DMS114 treated with DMSO at 0.1 percent for 48 hours (cell line): ENCODE measurements around the gene CBARP.

Source experiments
- DNase-seq: peaks from one replicate; lab custom pipeline; 2025; ENCODE audit not compliant: unreplicated experiment; lab: John Stamatoyannopoulos, UW

CBARP gene

GRCh38 chr19:1227304-1228054, 10.3 kb downstream of the CBARP start:
- no peak for DNase-seq

GRCh38 chr19:1226522-1227303, 11.1 kb downstream of the CBARP start:
- no peak for DNase-seq

DNA sequence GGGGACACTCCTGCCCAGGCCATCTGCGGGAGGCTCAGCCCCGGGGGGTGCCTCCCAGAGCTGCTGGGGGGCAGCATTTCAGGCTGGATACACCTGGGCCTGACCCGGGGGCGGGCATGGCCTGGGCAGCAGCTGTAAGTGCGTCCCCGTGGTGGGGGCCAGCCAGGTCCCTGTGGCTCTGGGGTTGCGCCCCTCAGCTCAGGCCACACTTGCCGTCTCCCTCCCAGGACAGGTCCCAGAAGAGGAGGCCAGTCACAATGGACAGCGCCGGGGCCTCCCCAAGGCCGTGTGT, 11.6 kb downstream of the CBARP start:
- DNase-seq = no peak

- DNase-seq = no peak
These were observed 12.2 kb downstream of the CBARP start for GRCh38 chr19:1225440-1226226.

DNA sequence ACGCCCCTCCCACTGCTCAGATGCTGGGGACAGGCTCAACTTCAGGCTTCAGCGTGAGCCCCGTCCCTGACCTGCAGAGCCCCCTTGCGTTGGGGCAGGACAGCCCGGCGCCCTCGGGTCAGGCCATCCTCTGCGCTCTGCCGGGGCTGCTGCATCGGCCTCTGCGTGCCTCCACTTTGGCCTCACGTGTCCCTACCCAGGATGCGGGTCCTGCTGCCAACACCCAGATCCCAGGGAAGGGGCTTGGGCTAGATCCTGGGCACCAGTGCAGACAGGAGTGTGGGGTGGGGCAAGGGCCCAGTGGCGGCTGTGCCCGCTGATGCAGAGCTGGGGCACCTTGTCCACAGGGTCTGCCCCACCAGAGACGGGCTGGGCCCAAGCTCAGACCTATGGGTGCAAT, 13.0 kb downstream of the CBARP start:
- DNase-seq = no peak

DNA sequence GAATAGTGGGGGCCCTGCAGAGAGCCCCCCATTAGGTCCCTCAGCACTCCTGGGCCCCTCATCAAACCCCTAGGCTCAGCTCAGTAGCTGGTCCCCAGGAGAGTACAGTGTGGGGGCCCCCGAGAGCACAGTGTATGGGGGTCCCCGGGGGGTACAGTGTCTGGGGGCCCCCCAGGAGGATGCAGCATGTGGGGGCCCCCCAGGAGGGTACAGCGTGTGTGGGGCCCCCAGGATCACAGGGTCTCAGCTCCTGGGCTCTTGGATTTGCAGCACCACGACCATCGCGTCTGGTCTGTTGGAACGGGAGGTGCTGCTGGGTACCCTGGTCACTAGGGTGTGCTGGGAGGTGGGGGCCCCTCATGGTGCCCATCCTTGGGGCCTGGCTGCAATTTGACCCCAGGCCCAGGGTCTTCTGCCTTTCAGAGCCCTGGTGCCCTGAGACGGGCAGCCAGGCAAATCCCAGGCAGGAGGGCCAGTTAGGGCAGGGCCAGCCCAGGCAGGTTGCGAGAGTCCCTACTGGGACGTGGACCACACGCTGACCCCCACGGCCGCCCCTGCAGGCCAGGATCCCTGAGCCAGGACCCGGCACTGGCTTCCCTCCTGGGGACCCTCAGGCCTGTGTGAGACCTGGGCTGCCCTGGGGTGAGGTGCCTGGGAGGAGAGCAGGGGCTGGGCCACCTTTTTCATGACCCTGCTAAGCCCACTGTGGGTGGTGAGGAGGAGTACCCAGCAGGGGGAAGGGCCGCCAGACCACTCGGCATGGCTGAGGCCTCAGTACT, 13.6 kb downstream of the CBARP start:
- DNase-seq = no peak

- no peak for DNase-seq
These were observed 14.6 kb downstream of the CBARP start for GRCh38 chr19:1223018-1223855.

DNA sequence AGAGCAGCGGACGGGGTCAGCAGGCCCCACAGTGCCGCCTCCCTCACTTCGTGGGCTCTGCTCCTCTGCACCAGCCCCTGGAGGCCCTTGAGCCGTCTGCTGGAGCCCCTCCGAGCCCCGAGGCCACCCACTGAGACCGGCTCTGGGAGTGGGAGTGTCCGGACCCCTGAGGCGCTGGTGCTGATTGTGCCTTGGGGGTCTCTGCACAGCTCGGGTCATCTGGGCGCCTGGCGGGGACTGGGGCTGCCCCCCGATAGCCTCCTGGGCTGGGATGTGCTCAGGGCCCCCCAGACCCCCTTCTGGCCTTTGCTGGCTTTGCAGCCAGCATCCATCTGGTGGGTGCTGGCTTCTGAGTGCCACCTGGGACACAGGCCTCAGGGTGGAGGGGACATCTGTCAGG, 15.4 kb downstream of the CBARP start:
- DNase-seq = no peak

DNA sequence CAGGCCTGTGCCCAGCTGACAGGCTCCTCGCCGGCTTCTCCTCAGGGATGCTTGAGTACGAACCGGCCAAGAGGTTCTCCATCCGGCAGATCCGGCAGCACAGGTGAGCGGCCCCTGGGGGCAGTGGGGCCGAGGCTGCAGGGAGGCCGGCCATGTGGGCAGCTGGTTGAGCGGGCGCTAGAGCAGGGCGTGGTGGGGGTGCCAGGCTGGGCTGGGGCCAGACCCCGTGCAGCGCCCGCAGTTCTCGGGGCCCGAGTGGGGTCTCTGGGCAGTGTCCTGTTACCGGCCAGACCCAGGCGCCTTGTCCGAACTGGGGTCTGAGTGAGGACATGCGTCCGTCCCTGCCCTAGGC, 15.9 kb downstream of the CBARP start:
- DNase-seq = no peak

DNA sequence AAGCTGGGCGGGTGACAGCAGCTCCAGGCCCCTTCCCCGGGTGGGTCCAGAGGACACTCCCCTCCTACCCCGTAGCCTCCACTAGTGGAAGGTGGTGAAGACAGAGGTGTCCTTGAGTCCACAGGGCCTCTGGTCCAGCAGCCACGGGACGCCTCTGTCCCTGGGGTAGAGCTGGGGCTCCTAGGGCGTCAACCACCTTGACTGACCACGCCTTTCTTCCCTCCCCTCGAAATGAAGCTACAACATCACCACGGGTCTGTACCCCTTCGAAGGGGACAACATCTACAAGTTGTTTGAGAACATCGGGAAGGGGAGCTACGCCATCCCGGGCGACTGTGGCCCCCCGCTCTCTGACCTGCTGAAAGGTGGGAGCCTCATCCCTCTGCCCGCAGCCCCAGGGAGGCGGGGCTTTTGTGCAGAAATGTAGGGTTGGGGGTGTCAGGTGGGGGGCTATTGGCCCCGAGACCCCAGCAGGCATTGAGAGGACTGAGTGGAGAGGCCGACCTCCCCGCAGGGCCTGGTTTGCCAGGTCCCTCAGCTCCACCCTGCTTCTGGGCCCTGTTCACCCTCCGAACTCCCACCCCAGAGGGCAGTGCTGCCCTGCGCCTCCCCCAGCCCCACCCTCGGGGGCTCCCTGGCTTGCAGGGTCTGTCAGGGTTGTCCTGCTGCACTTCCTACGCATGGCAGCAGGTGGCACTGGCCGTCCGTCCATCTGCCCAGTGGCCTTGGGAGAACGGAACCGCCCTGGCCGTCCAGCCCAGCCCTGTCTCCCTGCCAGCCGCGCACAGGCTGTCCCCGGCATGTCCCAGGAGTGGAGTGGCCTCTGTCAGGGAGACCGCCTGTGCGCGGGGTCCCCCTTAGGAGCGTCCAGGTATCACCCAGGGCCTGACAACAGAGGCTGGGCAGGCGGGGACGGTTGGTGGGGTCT, 16.6 kb downstream of the CBARP start:
- no peak for DNase-seq

- DNase-seq = no peak
These were observed 17.3 kb downstream of the CBARP start for GRCh38 chr19:1220477-1220930.

DNA sequence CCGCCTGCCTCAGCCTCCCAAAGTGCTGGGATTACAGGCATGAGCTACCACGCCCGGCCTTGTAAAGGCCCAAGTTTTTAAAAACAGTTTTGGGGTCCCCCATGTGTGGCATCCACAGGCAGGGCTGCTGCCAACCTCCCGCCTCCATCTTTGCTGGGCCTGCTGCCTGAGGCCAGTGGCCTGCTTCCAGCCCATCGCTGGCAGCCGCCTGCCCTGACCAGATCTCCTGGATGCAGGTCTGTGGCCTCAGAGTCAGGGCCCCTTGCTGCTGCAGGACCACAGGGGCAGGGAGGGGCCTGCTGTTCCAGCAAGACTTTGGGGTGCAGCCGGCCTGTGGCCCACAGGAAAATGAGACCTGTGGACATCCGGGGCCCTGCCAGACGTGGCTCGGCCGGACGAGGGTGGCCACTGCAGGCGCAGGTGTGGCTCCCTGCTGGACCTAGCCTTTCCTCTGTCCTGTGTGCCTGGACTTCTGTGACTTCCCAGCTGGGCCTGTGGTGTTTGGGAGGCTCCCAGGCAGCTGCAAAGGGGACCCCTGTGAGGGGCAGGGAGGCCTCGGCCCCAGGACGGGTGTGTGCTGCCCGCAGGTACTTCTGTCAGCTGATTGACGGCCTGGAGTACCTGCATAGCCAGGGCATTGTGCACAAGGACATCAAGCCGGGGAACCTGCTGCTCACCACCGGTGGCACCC, 17.9 kb downstream of the CBARP start:
- no peak for DNase-seq

GRCh38 chr19:1218751-1219567, 18.8 kb downstream of the CBARP start:
- DNase-seq = no peak

DNA sequence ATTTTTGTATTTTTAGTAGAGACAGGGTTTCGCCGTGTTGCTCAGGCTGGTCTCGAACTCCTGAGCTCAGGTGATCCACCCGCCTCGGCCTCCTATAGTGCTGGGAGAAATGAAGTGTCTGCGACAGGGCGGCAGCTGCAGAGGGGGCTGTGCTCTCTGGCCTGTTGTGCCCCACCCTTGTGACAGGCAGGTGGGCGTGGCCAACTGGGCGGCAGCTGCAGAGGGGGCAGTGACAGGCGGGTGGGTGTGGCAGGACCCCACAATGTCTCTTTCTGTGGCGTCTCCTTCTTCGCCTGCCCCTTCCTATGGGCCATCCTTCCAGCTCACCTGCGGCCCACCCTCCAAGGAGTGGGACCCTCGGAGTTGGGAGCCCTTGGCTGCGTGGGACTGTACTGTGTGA, 20.4 kb downstream of the CBARP start:
- no peak for DNase-seq

GRCh38 chr19:1216756-1217155, 21.0 kb downstream of the CBARP start:
- no peak for DNase-seq

- DNase-seq = no peak
These were observed 22.7 kb downstream of the CBARP start for GRCh38 chr19:1214862-1215731.

GRCh38 chr19:1214299-1214861, 23.4 kb downstream of the CBARP start:
- DNase-seq = no peak
